GM12874 (cell line): ENCODE measurements around the gene SARM1.

ENCODE experiments used
- CTCF ChIP-seq: IDR thresholded peaks from 2 replicates; pipeline ENCODE4 v1.5.1; 2011; ENCODE audit warnings: low read depth, mild to moderate bottlenecking, control low read depth, low read length, moderate library complexity; ENCODE audit not compliant: insufficient read depth

The SARM1 gene

GRCh38 chr17:28372203-28372944, 880 bp downstream of the SARM1 start:
- no peak for TF ChIP-seq CTCF

GRCh38 chr17:28372945-28373274, 1.4 kb downstream of the SARM1 start:
- no peak for TF ChIP-seq CTCF

GRCh38 chr17:28379814-28380801, 8.6 kb downstream of the SARM1 start:
- no peak for TF ChIP-seq CTCF

GRCh38 chr17:28381141-28381825, 9.8 kb downstream of the SARM1 start:
- no peak for TF ChIP-seq CTCF

GRCh38 chr17:28384281-28385036, 13.0 kb downstream of the SARM1 start:
- TF ChIP-seq CTCF = no peak

GRCh38 chr17:28385037-28385400, 13.5 kb downstream of the SARM1 start:
- no peak for TF ChIP-seq CTCF
